Fibroblast of lung (primary cell): ENCODE measurements around the gene GRIPAP1.

Experiments
- EZH2 ChIP-seq: IDR thresholded peaks from 2 replicates; pipeline ENCODE4 v1.5.1; 2012; ENCODE audit warnings: low read length, control low read depth, mild to moderate bottlenecking; ENCODE audit errors: missing control alignments
- TF ChIP-seq, protein P1 (sequence below), 2 donors: IDR thresholded peaks in 1 of 2; conservative IDR thresholded peaks in 1 of 2; 1 replicate in 1 of 2; 2 replicates in 1 of 2; pipeline ENCODE4 v1.5.1; 2011 to 2012; ENCODE audit warnings: low read length in 2 of 2, control low read depth in 1 of 2, inconsistent platforms in 1 of 2, low read depth in 1 of 2, mild to moderate bottlenecking in 1 of 2

DNA sequence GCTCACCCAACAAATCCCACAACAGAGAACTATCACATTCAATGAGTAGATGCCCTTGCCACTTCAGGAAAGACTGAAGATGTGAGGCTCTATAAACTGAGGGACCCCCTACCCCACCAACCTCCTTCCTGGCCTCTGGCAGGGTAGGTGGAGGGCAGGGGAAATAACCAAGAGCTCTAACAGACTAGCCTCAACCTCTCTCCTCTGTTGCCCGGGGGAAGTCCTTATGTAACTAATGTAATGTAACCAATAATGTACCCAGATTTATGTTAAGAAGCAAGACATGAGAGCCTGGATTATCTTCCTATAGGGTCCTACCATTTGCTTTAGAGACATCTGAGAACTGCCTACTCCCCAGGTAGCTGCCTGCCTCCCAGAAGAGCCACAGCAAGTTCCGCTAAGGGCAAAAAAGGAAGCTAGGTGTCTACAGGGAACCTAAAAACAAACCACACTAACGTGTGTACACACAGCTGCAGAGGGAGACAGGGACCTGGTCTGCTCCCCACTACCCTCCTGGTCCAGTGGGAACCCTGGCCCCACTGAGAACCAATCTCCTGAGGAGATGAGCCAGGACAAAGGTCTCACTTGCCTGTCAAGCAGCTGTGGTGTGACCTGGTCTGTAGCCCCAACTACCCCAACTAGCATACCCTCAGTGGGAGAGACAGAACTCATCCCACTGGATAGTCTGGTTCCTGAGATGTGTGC is 62.4 kb downstream of the GRIPAP1 start:
- TF ChIP-seq, protein P1, sequence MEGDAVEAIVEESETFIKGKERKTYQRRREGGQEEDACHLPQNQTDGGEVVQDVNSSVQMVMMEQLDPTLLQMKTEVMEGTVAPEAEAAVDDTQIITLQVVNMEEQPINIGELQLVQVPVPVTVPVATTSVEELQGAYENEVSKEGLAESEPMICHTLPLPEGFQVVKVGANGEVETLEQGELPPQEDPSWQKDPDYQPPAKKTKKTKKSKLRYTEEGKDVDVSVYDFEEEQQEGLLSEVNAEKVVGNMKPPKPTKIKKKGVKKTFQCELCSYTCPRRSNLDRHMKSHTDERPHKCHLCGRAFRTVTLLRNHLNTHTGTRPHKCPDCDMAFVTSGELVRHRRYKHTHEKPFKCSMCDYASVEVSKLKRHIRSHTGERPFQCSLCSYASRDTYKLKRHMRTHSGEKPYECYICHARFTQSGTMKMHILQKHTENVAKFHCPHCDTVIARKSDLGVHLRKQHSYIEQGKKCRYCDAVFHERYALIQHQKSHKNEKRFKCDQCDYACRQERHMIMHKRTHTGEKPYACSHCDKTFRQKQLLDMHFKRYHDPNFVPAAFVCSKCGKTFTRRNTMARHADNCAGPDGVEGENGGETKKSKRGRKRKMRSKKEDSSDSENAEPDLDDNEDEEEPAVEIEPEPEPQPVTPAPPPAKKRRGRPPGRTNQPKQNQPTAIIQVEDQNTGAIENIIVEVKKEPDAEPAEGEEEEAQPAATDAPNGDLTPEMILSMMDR (conservative IDR thresholded peaks at IDR 0.05 in 1 of 2, IDR thresholded peaks at IDR 0.05 in 1 of 2; ENCODE audit: low read depth in 1 of 2, low read length in 2 of 2): no peak
- TF ChIP-seq EZH2: no peak
